ENCODE data around the gene GNL1.
"Not testable (repeated sequence)": the region's sequence is repeated elsewhere in the genome, so short reads cannot be mapped to it uniquely, and the experiment has no call there.

GNL1 gene

DNA sequence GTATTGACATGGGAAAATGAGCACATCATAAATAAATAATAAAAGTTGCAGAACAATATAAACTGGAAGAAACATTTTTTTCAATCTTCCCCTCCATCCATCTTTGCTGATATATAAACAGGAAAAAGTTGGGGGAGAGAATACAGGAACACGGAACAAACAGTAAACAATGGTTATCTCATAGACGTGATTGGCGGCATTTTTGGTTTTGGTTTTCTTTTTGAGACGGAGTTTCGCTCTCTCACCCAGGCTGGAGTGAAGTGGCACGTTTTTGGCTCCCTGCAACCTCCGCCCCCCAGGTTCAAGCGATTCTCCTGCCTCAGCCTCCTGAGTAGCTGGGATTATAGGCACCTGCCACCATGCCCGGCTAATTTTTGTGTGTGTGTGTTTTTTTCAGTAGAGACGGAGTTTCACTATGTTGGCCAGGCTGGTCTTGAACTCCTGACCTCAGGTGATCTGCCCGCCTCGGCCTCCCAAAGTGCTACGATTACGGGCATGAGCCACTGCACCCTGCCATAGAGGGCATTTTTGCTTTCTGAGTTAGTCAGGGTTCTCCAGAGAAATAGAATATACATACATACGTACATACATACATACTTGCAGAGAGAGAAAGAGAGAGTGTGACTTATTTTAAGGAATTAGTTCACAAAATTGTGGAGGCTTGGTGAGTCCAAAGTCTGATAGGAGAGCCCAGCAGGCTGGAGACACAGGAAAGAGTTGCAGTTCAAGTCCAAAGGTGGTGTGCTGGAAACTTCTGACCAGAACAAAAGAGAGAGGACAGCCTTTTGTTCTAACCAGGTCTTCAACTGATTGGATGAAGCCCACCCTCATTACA lies 22.6 kb downstream of the GNL1 start:
- H3K4me3 Mint-ChIP-seq = peak overlapping the region; percentile 55
- no peaks in the 10 kb centered on the region for H3K36me3 Mint-ChIP-seq (ENCODE audit: low read depth)
- peaks cover 33% of the 10 kb centered on the region for H3K4me1 Mint-ChIP-seq (ENCODE audit: low read depth)
- H3K27me3 Mint-ChIP-seq (ENCODE audit: low read depth) = no peaks in the 10 kb centered on the region
- no peaks in the 10 kb centered on the region for H3K9me3 Mint-ChIP-seq
- peak overlapping the region; percentile 57 for H3K27ac Mint-ChIP-seq
- no peak for DNase-seq (ENCODE audit: low spot score)

DNA sequence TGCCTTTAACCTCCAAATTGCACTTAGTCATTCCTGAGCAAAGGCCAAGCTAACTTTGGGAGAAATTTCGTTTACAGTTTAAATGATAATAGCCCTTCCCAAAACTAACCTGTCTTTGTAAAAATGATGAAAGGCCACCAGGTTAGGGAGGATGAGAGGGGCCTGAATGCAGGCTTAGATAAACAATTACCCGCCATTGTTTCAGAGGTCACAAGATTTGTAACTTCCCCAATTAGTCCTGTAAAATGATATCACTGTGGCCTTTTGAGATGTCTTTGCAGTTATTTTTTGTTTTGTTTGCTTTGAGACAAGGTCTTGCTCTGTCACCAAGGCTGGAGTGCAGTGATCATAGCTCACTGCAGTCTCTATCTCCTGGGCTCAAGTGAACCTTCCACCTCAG lies 26.3 kb downstream of the GNL1 start:
- no peaks in the 10 kb centered on the region for H3K27me3 Mint-ChIP-seq (ENCODE audit: low read depth)
- H3K36me3 Mint-ChIP-seq (ENCODE audit: low read depth) = peaks cover 1% of the 10 kb centered on the region
- H3K9me3 Mint-ChIP-seq = no peaks in the 10 kb centered on the region
- H3K4me3 Mint-ChIP-seq = no peak overlapping the region
- H3K4me1 Mint-ChIP-seq (ENCODE audit: low read depth) = peaks cover 37% of the 10 kb centered on the region
- H3K27ac Mint-ChIP-seq = peak overlapping the region; percentile 18
- DNase-seq (ENCODE audit: low spot score) = no peak

DNA sequence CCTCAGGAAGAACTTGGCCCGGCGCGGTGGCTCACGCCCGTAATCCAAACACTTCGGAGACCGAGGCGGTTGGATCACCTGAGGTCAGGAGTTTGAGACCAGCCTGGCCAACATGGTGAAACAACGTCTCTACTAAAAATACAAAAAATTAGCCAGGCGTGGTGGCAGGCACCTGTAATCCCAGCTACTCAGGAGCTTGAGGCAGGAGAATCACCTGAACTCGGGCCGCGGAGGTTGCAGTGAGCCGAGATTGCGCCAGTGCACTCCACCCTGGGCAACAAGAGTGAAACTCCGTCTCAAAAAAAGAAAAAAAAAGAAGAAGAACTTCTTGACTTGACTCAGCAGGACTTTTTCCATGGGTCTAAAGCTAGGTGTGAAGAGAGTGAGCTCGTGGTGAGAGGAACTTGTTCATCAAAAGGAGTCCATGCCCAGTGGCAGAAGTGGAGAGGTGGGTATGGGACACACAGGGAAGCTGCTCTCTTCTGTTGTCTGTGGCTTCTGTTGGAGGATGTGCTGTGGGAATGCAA lies 26.9 kb downstream of the GNL1 start:
- H3K4me1 Mint-ChIP-seq (ENCODE audit: low read depth) = peaks cover 37% of the 10 kb centered on the region
- DNase-seq (ENCODE audit: low spot score) = peak; percentile 50
- H3K36me3 Mint-ChIP-seq (ENCODE audit: low read depth); H3K9me3 Mint-ChIP-seq; H3K27me3 Mint-ChIP-seq (ENCODE audit: low read depth): not testable (repeated sequence)
- H3K27ac Mint-ChIP-seq = peak overlapping the region; percentile 82
- peak overlapping the region; percentile 19 for H3K4me3 Mint-ChIP-seq

GRCh38 chr6:30526444-30526843 lies 29.8 kb downstream of the GNL1 start:
- H3K4me3 Mint-ChIP-seq; DNase-seq (ENCODE audit: low spot score); H3K27me3 Mint-ChIP-seq (ENCODE audit: low read depth); H3K27ac Mint-ChIP-seq; H3K9me3 Mint-ChIP-seq: not testable (repeated sequence)
- peaks cover 12% of the 10 kb centered on the region for H3K36me3 Mint-ChIP-seq (ENCODE audit: low read depth)
- peaks cover 31% of the 10 kb centered on the region for H3K4me1 Mint-ChIP-seq (ENCODE audit: low read depth)

GRCh38 chr6:30521952-30522351 lies 34.3 kb downstream of the GNL1 start:
- Mint-ChIP-seq H3K9me3 (peaks cover 11% of the 10 kb centered on the region), H3K27ac (peak overlapping the region; percentile 2), H3K4me1 (ENCODE audit: low read depth) (peaks cover 20% of the 10 kb centered on the region), H3K36me3 (ENCODE audit: low read depth) (peaks cover 20% of the 10 kb centered on the region)
- H3K4me3 Mint-ChIP-seq; DNase-seq (ENCODE audit: low spot score); H3K27me3 Mint-ChIP-seq (ENCODE audit: low read depth): not testable (repeated sequence)

GRCh38 chr6:30521082-30521481 lies 35.2 kb downstream of the GNL1 start:
- not testable (repeated sequence) for H3K27ac Mint-ChIP-seq; H3K4me3 Mint-ChIP-seq; H3K27me3 Mint-ChIP-seq (ENCODE audit: low read depth); DNase-seq (ENCODE audit: low spot score)
- Mint-ChIP-seq H3K9me3 (peaks cover 11% of the 10 kb centered on the region), H3K36me3 (ENCODE audit: low read depth) (peaks cover 22% of the 10 kb centered on the region), H3K4me1 (ENCODE audit: low read depth) (peaks cover 25% of the 10 kb centered on the region)

DNA sequence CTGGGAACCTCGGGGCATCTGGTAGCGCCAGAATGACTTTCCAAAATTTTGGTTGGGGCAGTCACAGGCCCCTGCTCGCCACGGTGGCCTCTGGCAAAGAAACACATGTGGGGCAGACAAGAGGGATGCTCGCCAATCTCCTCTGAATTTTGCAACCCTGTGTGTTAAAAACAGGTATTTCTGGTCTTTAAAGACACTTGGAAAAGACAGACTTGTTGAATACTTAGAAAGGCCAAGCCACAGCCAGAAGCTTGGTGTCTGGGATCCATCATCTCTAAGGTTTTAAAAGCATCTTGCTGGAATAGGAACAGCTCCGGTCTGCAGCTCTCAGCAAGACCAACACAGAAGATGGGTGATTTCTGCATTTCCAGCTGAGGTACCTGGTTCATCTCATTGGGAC lies 35.8 kb downstream of the GNL1 start:
- peaks cover 22% of the 10 kb centered on the region for H3K36me3 Mint-ChIP-seq (ENCODE audit: low read depth)
- DNase-seq (ENCODE audit: low spot score) = no peak
- H3K9me3 Mint-ChIP-seq = peaks cover 11% of the 10 kb centered on the region
- peaks cover 29% of the 10 kb centered on the region for H3K4me1 Mint-ChIP-seq (ENCODE audit: low read depth)
- no peak overlapping the region for H3K4me3 Mint-ChIP-seq
- H3K27ac Mint-ChIP-seq = no peak overlapping the region
- H3K27me3 Mint-ChIP-seq (ENCODE audit: low read depth) = peaks cover 2% of the 10 kb centered on the region

- Mint-ChIP-seq H3K36me3 (ENCODE audit: low read depth) (peaks cover 15% of the 10 kb centered on the region), H3K4me1 (ENCODE audit: low read depth) (peaks cover 37% of the 10 kb centered on the region), H3K27ac (peak overlapping the region; percentile 18), H3K9me3 (peaks cover 11% of the 10 kb centered on the region), H3K4me3 (peak overlapping the region; percentile 22)
- not testable (repeated sequence) for DNase-seq (ENCODE audit: low spot score); H3K27me3 Mint-ChIP-seq (ENCODE audit: low read depth)
These were observed 37.7 kb downstream of the GNL1 start for GRCh38 chr6:30518505-30519145.

GRCh38 chr6:30517767-30518504 lies 38.4 kb downstream of the GNL1 start:
- not testable (repeated sequence) for H3K27me3 Mint-ChIP-seq (ENCODE audit: low read depth); DNase-seq (ENCODE audit: low spot score)
- Mint-ChIP-seq H3K27ac (peak overlapping the region; percentile 60), H3K36me3 (ENCODE audit: low read depth) (peaks cover 15% of the 10 kb centered on the region), H3K4me3 (peak overlapping the region; percentile 22), H3K4me1 (ENCODE audit: low read depth) (peaks cover 37% of the 10 kb centered on the region), H3K9me3 (peaks cover 11% of the 10 kb centered on the region)

DNA sequence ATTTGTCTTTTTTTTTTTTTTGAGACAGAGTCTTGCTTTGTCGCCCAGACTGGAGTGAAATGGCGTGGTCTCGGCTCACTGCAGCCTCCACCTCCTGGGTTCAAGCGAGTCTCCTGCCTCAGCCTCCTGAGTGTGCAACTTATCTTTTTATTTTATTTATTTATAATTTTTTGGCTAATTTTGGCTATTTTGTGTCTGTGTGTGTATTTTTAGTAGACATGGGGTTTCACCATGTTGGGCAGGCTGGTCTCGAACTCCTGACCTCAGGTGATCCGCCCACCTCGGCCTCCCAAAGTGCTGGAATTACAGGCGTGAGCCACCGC lies 39.6 kb downstream of the GNL1 start:
- Mint-ChIP-seq H3K4me1 (ENCODE audit: low read depth) (peaks cover 35% of the 10 kb centered on the region), H3K36me3 (ENCODE audit: low read depth) (peaks cover 10% of the 10 kb centered on the region), H3K27ac (peak overlapping the region; percentile 96), H3K4me3 (peak overlapping the region; percentile 86)
- H3K27me3 Mint-ChIP-seq (ENCODE audit: low read depth); DNase-seq (ENCODE audit: low spot score); H3K9me3 Mint-ChIP-seq: not testable (repeated sequence)

DNA sequence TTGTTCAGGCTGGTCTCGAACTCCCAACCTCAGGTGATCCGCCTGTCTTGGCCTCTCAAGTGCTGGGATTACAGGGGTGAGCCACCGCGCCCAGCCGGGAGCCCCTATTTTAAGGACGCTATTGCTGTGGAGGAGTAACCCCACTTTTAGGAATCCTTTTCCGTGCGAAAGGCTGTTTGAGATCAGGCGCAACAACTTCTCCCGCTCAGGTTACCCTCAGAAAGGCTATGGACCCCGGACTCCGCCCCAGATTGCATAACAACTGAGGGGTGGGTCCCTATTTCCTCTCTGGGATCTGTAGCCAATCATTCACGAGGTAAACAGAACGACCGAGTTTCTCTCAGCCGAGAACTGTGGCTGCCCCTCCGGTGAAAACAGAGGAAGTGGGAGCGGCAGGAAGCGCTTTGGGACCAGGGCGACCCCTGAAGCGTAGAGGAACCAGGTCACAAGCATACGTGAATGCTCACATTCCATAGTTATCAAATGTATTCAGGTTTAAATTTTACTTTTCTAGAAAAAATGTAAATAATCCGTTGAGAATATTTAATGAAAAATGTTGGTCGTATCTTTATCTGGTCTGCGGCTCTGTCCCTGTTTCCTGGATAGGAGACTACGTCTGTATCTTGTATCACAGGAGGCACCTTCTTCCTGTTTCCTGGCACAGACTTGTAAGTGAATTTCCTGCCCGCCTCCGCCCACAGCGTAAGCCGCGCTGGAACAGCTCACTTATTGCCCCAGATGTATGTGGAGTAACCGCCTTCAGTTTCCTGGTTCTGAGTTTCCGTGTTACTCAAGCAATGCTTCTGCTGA lies 40.1 kb downstream of the GNL1 start:
- peaks cover 10% of the 10 kb centered on the region for H3K36me3 Mint-ChIP-seq (ENCODE audit: low read depth)
- peak overlapping the region; percentile 96 for H3K27ac Mint-ChIP-seq
- H3K9me3 Mint-ChIP-seq = peaks cover 5% of the 10 kb centered on the region
- peak overlapping the region; percentile 86 for H3K4me3 Mint-ChIP-seq
- DNase-seq (ENCODE audit: low spot score) = peak; percentile 95
- peaks cover 38% of the 10 kb centered on the region for H3K4me1 Mint-ChIP-seq (ENCODE audit: low read depth)
- no peaks in the 10 kb centered on the region for H3K27me3 Mint-ChIP-seq (ENCODE audit: low read depth)

- DNase-seq (ENCODE audit: low spot score) = no peak
- peaks cover 43% of the 10 kb centered on the region for H3K4me1 Mint-ChIP-seq (ENCODE audit: low read depth)
- no peaks in the 10 kb centered on the region for H3K27me3 Mint-ChIP-seq (ENCODE audit: low read depth)
- peak overlapping the region; percentile 86 for H3K4me3 Mint-ChIP-seq
- H3K9me3 Mint-ChIP-seq = peaks cover 5% of the 10 kb centered on the region
- peaks cover 10% of the 10 kb centered on the region for H3K36me3 Mint-ChIP-seq (ENCODE audit: low read depth)
- H3K27ac Mint-ChIP-seq = peak overlapping the region; percentile 94
These were observed 41.2 kb downstream of the GNL1 start for GRCh38 chr6:30515106-30515505.

DNA sequence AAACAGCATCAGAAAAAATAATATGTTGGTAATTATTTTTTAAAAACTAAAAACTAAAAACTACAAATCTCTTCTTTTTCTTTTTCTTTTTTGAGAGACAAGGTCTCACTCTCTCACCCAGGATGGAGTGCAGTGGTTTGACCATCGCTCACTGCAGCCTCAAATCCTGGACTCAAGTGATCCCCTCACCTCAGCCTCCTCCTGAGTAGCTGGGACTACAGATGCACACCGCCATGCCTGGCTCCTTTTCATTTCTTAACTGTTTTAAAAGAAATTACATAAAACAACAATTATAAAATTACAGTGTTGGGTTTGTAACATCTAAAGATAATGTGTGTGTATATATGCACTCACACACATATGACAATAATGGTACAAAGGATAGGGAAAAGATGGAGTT lies 42.8 kb downstream of the GNL1 start:
- Mint-ChIP-seq H3K27ac (no peak overlapping the region), H3K27me3 (ENCODE audit: low read depth) (no peaks in the 10 kb centered on the region), H3K4me1 (ENCODE audit: low read depth) (peaks cover 50% of the 10 kb centered on the region), H3K36me3 (ENCODE audit: low read depth) (peaks cover 7% of the 10 kb centered on the region), H3K4me3 (no peak overlapping the region), H3K9me3 (peaks cover 3% of the 10 kb centered on the region)
- DNase-seq (ENCODE audit: low spot score) = no peak
